Liver (tissue), 9 donors: ENCODE results near the gene TMEM117. TPM values are rescaled to one million over a fixed set of nuclear protein-coding genes. Genes with fewer than 3 reads are reported as not detected.

Experiments
- DNase-seq: peaks from one replicate; pipeline ENCODE4 v3.0.0-alpha.2; 2017; ENCODE audit warnings: low spot score
- H3K27ac ChIP-seq, 2 donors: one replicate each; pipeline ENCODE4 v1.7.0; 2013; ENCODE audit warnings: inconsistent platforms in 2 of 2, low read length in 2 of 2, control low read depth in 1 of 2, low read depth in 1 of 2, mild to moderate bottlenecking in 1 of 2
- H3K27me3 ChIP-seq, 4 donors: one replicate each; pipeline versions ENCODE4 v1.6.1 to v1.7.0; 2013; ENCODE audit warnings: low read length in 3 of 4, inconsistent platforms in 1 of 4, mild to moderate bottlenecking in 1 of 4, moderate library complexity in 1 of 4; ENCODE audit not compliant: control insufficient read depth in 4 of 4, insufficient read depth in 4 of 4
- H3K36me3 ChIP-seq, 4 donors: one replicate each; pipeline versions ENCODE4 v1.6.1 to v1.7.0; 2013; ENCODE audit warnings: low read length in 3 of 4, mild to moderate bottlenecking in 3 of 4, low read depth in 1 of 4, moderate library complexity in 1 of 4; ENCODE audit not compliant: control insufficient read depth in 4 of 4, insufficient read depth in 3 of 4
- H3K4me1 ChIP-seq, 4 donors: one replicate each; pipeline versions ENCODE4 v1.6.1 to v1.7.0; 2013; ENCODE audit warnings: low read length in 3 of 4, mild to moderate bottlenecking in 3 of 4, moderate library complexity in 1 of 4; ENCODE audit not compliant: control insufficient read depth in 4 of 4, insufficient read depth in 4 of 4
- H3K4me3 ChIP-seq, 3 donors: one replicate each; pipeline versions ENCODE4 v1.6.1 to v1.7.0; 2013; ENCODE audit warnings: low read length in 3 of 3, control low read depth in 1 of 3, low read depth in 1 of 3, mild to moderate bottlenecking in 1 of 3
- H3K9ac ChIP-seq, 2 donors: one replicate each; pipeline ENCODE4 v1.7.0; 2013; ENCODE audit warnings: low read length in 2 of 2, mild to moderate bottlenecking in 2 of 2, moderate library complexity in 2 of 2, control low read depth in 1 of 2, low read depth in 1 of 2
- H3K9me3 ChIP-seq, 4 donors: one replicate each; pipeline versions ENCODE4 v1.6.1 to v1.7.0; 2013; ENCODE audit warnings: low read length in 3 of 4; ENCODE audit not compliant: control insufficient read depth in 4 of 4
- ATF3 ChIP-seq: IDR thresholded peaks from 2 replicates; pipeline ENCODE4 v1.6.1; 2016; ENCODE audit warnings: antibody characterized with exemption
- CTCF ChIP-seq: fragments of 150-350 bp; IDR thresholded peaks from 2 replicates; pipeline ENCODE4 v1.5.1; 2017; ENCODE audit warnings: improper control_type of control experiment, low read depth, low read length; ENCODE audit not compliant: missing input control
- EGR1 ChIP-seq, 2 donors: IDR thresholded peaks; 2 replicates each; pipeline ENCODE4 v1.6.1; 2016 to 2018; ENCODE audit warnings: antibody characterized with exemption in 2 of 2, low read depth in 2 of 2
- FOXA1 ChIP-seq: IDR thresholded peaks from 2 replicates; pipeline ENCODE4 v1.6.1; 2016; ENCODE audit warnings: antibody characterized with exemption
- FOXA2 ChIP-seq: IDR thresholded peaks from 2 replicates; pipeline ENCODE4 v1.6.1; 2016; ENCODE audit warnings: antibody characterized with exemption
- GABPA ChIP-seq, 2 donors: IDR thresholded peaks in 1 of 2; conservative IDR thresholded peaks in 1 of 2; 2 replicates each; pipeline ENCODE4 v1.6.1; 2016; ENCODE audit warnings: antibody characterized with exemption in 2 of 2, mild to moderate bottlenecking in 1 of 2, moderate library complexity in 1 of 2
- HNF4A ChIP-seq, 2 donors: conservative IDR thresholded peaks; 2 replicates each; pipeline ENCODE4 v1.6.1; 2016; ENCODE audit warnings: antibody characterized with exemption in 2 of 2, mild to moderate bottlenecking in 2 of 2
- HNF4G ChIP-seq: IDR thresholded peaks from 2 replicates; pipeline ENCODE4 v1.6.1; 2016; ENCODE audit warnings: antibody characterized with exemption
- JUND ChIP-seq, 2 donors: IDR thresholded peaks; 2 replicates each; pipeline ENCODE4 v1.6.1; 2016; ENCODE audit warnings: antibody characterized with exemption in 2 of 2
- MAX ChIP-seq: IDR thresholded peaks from 2 replicates; pipeline ENCODE4 v1.6.1; 2016; ENCODE audit warnings: antibody characterized with exemption
- NR2F2 ChIP-seq: IDR thresholded peaks from 2 replicates; pipeline ENCODE4 v1.6.1; 2016; ENCODE audit warnings: antibody characterized with exemption
- REST ChIP-seq: IDR thresholded peaks from 2 replicates; pipeline ENCODE4 v1.6.1; 2016; ENCODE audit warnings: antibody characterized with exemption, mild to moderate bottlenecking
- RXRA ChIP-seq, 2 donors: IDR thresholded peaks; 2 replicates each; pipeline ENCODE4 v1.6.1; 2017 to 2018; ENCODE audit warnings: antibody characterized with exemption in 2 of 2, mild to moderate bottlenecking in 1 of 2
- SP1 ChIP-seq: IDR thresholded peaks from 2 replicates; pipeline ENCODE4 v1.6.1; 2018; ENCODE audit warnings: antibody characterized with exemption, mild to moderate bottlenecking
- TAF1 ChIP-seq: conservative IDR thresholded peaks from 2 replicates; pipeline ENCODE4 v1.6.1; 2016; ENCODE audit warnings: antibody characterized with exemption, mild to moderate bottlenecking
- YY1 ChIP-seq: IDR thresholded peaks from 2 replicates; pipeline ENCODE4 v1.6.1; 2016; ENCODE audit warnings: antibody characterized with exemption, mild to moderate bottlenecking
- ZBTB33 ChIP-seq: IDR thresholded peaks from 2 replicates; pipeline ENCODE4 v1.6.1; 2016; ENCODE audit warnings: antibody characterized with exemption
- WGBS: extraction: QIAGEN DNeasy Blood & Tissue Kit; methylation state at CpG from one replicate; pipeline ENCODE4 v1.1.7; 2013; 5-methylcytosine and 5-hydroxymethylcytosine counted together
- polyA plus RNA-seq, 2 donors: library from polyadenylated mRNA; stranded (reverse) in 1 of 2; unstranded in 1 of 2; fragments of 200-250 nt in 1 of 2; fragments of >200 nt in 1 of 2; fragmentation: Nextera tagmentation in 1 of 2; extraction: Ambion mirVana in 1 of 2; gene quantifications; one replicate each; pipeline versions ENCODE4 v1.2.1 to v1.2.3, GENCODE V29; 2013 to 2015
- total RNA-seq, 2 donors: library from RNA; depleted of rRNA; stranded (reverse); fragments of >200 nt; gene quantifications; one replicate each; pipeline ENCODE4 v1.2.3, GENCODE V29; 2014
- donor health status: healthy.
- donor health status: healthy.
- donor health status: healthy.
- donor health status: healthy.
- donor health status: healthy.

The TMEM117 gene
- total and polyA plus RNA-seq, 4 donors, result 2.0 to 5.9 (median 3.9) TPM

GRCh38 chr12:43806737-43807072 is 29.2 kb upstream of the TMEM117 start (continued):
- TF ChIP-seq REST (no peak), HNF4A (conservative IDR thresholded peaks at IDR 0.05) (no peak), HNF4G (no peak), EGR1 (IDR thresholded peaks at IDR 0.05; ENCODE audit: low read depth in 2 of 2) (no peak), MAX (no peak), NR2F2 (no peak)

- no peak for DNase-seq
- H3K27me3 ChIP-seq, result no peaks in the 10 kb centered on the region
- H3K4me1 ChIP-seq, result peaks cover 0 to 16% (median 11%) of the 10 kb centered on the region in 4 donors
- TF ChIP-seq FOXA1 (no peak), JUND (IDR thresholded peaks at IDR 0.05) (no peak), REST (no peak), EGR1 (IDR thresholded peaks at IDR 0.05; ENCODE audit: low read depth in 2 of 2) (no peak), YY1 (no peak), ZBTB33 (no peak), SP1 (no peak), RXRA (IDR thresholded peaks at IDR 0.05) (no peak), GABPA (IDR thresholded peaks at IDR 0.05 in 1 of 2, conservative IDR thresholded peaks at IDR 0.05 in 1 of 2) (no peak), HNF4G (no peak), ATF3 (no peak), FOXA2 (no peak), CTCF (no peak), MAX (no peak), NR2F2 (no peak), TAF1 (no peak)
- no peak overlapping the region for H3K4me3 ChIP-seq
- H3K36me3 ChIP-seq, result peaks cover 0 to 2% (median 0%) of the 10 kb centered on the region in 4 donors
- no peak overlapping the region for H3K9ac ChIP-seq
- no peaks in the 10 kb centered on the region for H3K9me3 ChIP-seq
- H3K27ac ChIP-seq, result no peak overlapping the region
- WGBS, result 83% methylated on average over 3 of the region's 3 CpGs
These were observed 28.5 kb upstream of the TMEM117 start for GRCh38 chr12:43807386-43807785.
